T-helper 17 cell (primary cell): ENCODE measurements around the gene HEXA. TPM values are rescaled to one million over a fixed set of nuclear protein-coding genes. Genes with fewer than 3 reads are reported as not detected.
A peak's percentile ranks its signal among the peaks of the same experiment; 100 is the strongest.

ENCODE experiments used
- ATAC-seq: fragments of 150-1000 bp; cut with Tn5 transposase; 2 replicates; pipeline ENCODE4 v1.10.0; 2021; ENCODE audit warnings: mild to moderate bottlenecking, moderate library complexity
- DNase-seq, 3 donors: peaks; one replicate each; pipeline versions ENCODE4 v3.0.0 to v3.0.0-alpha.2; 2020 to 2021
- H3K9me3 ChIP-seq: one replicate; pipeline ENCODE4 v1.7.0; 2013; ENCODE audit warnings: low read length, mild to moderate bottlenecking; ENCODE audit not compliant: control insufficient read depth, poor library complexity, severe bottlenecking
- H3K27ac Mint-ChIP-seq: one replicate; pipeline ENCODE4 v1.8.0; 2022; ENCODE audit warnings: mild to moderate bottlenecking, moderate library complexity, mixed read lengths
- H3K27me3 Mint-ChIP-seq: one replicate; pipeline ENCODE4 v1.8.0; 2022; ENCODE audit warnings: mixed read lengths
- H3K36me3 Mint-ChIP-seq: one replicate; pipeline ENCODE4 v1.8.0; 2022; ENCODE audit warnings: low read depth, mixed read lengths
- H3K4me1 Mint-ChIP-seq: one replicate; pipeline ENCODE4 v1.8.0; 2022; ENCODE audit warnings: mild to moderate bottlenecking, mixed read lengths
- H3K4me3 Mint-ChIP-seq: one replicate; pipeline ENCODE4 v1.8.0; 2022; ENCODE audit warnings: mild to moderate bottlenecking, moderate library complexity, mixed read lengths
- total RNA-seq, 4 donors: library from RNA in 2 of 4; stranded (reverse) in 2 of 4; gene quantifications; one replicate each; pipeline ENCODE4 v1.2.3 and lab custom pipeline; 2022 to 2026

The HEXA gene
- total RNA-seq, 2 donors from 2014 or later = 69.9 to 87.1 TPM

DNA sequence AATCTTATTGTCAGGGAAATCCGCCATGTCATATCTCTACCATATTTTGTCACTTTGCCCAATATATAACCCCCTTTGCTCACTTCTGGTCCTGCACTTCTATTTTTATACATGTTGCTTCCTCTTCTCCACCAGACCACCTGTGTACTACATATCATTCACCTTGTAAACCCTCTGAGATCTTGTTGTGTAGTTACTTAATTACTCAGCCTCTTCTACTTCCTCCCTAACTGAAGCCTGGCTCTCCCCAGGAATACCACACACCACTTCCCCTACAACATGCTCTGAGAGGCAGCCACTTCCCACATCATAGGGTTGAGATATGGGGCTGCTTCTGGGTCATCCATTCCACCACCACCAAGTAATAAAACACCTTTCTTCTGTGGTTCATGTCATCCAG lies 10.0 kb downstream of the HEXA start:
- ATAC-seq (peak; percentile 94), DNase-seq (no peak)
- Mint-ChIP-seq H3K27ac (no peak overlapping the region), H3K36me3 (peaks cover 6% of the 10 kb centered on the region), H3K4me1 (peaks cover 26% of the 10 kb centered on the region), H3K27me3 (no peaks in the 10 kb centered on the region), H3K4me3 (peak overlapping the region; percentile 5)
- H3K9me3 ChIP-seq = no peaks in the 10 kb centered on the region

GRCh38 chr15:72361176-72361575 lies 14.6 kb downstream of the HEXA start:
- Mint-ChIP-seq H3K27ac (no peak overlapping the region), H3K4me3 (no peak overlapping the region), H3K4me1 (peaks cover 19% of the 10 kb centered on the region), H3K27me3 (no peaks in the 10 kb centered on the region), H3K36me3 (no peaks in the 10 kb centered on the region)
- DNase-seq (no peak), ATAC-seq (no peak)
- H3K9me3 ChIP-seq = no peaks in the 10 kb centered on the region

GRCh38 chr15:72358650-72359171 lies 17.1 kb downstream of the HEXA start:
- Mint-ChIP-seq H3K4me1 (peaks cover 10% of the 10 kb centered on the region), H3K36me3 (no peaks in the 10 kb centered on the region), H3K27me3 (no peaks in the 10 kb centered on the region), H3K27ac (peak overlapping the region; percentile 49), H3K4me3 (peak overlapping the region; percentile 36)
- ATAC-seq (peak; percentile 60), DNase-seq (no peak)
- no peaks in the 10 kb centered on the region for H3K9me3 ChIP-seq

- no peaks in the 10 kb centered on the region for H3K36me3 Mint-ChIP-seq
- ATAC-seq (no peak), DNase-seq (no peak)
- peak overlapping the region; percentile 49 for H3K27ac Mint-ChIP-seq
- peak overlapping the region; percentile 36 for H3K4me3 Mint-ChIP-seq
- no peaks in the 10 kb centered on the region for H3K9me3 ChIP-seq
- H3K4me1 Mint-ChIP-seq = peaks cover 10% of the 10 kb centered on the region
- no peaks in the 10 kb centered on the region for H3K27me3 Mint-ChIP-seq
These were observed 17.7 kb downstream of the HEXA start for GRCh38 chr15:72358121-72358520.

DNA sequence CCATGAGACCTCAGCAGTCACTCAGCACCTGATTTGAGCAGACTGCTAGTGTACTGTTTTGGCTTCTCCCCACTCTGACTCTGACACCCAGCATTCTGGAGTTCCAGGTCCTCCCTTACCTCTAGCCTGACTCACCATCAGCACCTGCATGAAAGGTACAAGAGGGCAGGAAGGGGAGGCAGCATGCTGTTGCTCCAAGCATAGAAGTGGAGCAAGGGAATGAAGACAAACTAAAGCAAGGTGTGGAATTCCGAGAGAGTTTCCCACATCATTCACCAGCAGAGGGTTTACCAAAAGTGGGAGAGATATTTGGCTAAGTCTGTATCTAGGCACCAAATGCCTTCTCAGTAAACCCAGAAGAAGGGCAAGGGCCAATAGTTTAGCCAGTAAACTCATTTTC lies 21.3 kb downstream of the HEXA start:
- H3K9me3 ChIP-seq = no peaks in the 10 kb centered on the region
- Mint-ChIP-seq H3K4me1 (peaks cover 10% of the 10 kb centered on the region), H3K4me3 (no peak overlapping the region), H3K36me3 (no peaks in the 10 kb centered on the region), H3K27me3 (no peaks in the 10 kb centered on the region), H3K27ac (peak overlapping the region; percentile 37)
- no peak for ATAC-seq
- no peak for DNase-seq

GRCh38 chr15:72353266-72353665 lies 22.5 kb downstream of the HEXA start:
- Mint-ChIP-seq H3K4me1 (peaks cover 2% of the 10 kb centered on the region), H3K27ac (peak overlapping the region; percentile 37), H3K4me3 (no peak overlapping the region), H3K27me3 (no peaks in the 10 kb centered on the region), H3K36me3 (peaks cover 3% of the 10 kb centered on the region)
- no peaks in the 10 kb centered on the region for H3K9me3 ChIP-seq
- DNase-seq = no peak
- ATAC-seq = no peak

DNA sequence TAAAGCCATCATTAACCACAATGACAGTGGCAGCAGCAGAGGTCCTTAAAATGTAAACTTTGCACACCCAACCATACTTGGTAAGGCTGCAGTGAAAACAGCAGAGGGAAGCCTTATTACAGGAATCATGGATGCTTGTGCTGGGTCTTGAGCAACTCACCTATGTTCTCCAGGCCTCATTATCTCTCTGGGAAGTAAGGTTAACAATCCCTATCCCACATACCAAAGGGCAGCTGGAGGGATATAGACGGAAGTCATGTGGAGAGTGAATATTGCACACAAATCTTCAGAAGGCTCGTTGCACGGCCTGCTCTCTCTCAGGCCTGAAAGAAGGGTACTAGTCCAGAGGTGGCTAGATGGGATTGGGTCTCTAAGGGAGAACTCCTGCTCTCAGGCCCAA lies 30.0 kb downstream of the HEXA start:
- no peak for ATAC-seq
- Mint-ChIP-seq H3K27me3 (no peaks in the 10 kb centered on the region), H3K4me3 (no peak overlapping the region), H3K27ac (peak overlapping the region; percentile 27), H3K36me3 (peaks cover 4% of the 10 kb centered on the region), H3K4me1 (peaks cover 2% of the 10 kb centered on the region)
- DNase-seq = no peak
- no peaks in the 10 kb centered on the region for H3K9me3 ChIP-seq

DNA sequence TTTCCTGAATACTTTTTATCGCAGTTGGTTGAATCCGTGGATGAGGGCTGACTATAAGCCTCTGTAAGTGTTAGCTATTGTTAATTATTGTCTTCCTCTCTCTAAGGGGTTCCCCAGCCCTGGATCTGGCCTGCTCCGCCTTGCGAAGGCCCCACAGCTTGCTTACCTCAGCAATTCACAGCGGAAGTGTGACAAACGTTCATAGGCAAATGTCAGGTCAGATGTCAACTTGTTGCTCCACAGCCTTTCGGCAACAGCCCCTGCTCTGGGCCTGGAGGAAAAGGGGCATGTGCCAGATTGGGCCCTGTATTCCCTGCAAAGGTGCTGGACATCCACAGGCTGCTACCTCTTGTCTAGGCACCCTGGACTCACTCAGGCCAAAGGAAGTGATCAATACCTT lies 30.5 kb downstream of the HEXA start:
- Mint-ChIP-seq H3K27me3 (no peaks in the 10 kb centered on the region), H3K27ac (no peak overlapping the region), H3K36me3 (peaks cover 4% of the 10 kb centered on the region), H3K4me3 (no peak overlapping the region), H3K4me1 (peaks cover 2% of the 10 kb centered on the region)
- H3K9me3 ChIP-seq = no peaks in the 10 kb centered on the region
- ATAC-seq = no peak
- no peak for DNase-seq

DNA sequence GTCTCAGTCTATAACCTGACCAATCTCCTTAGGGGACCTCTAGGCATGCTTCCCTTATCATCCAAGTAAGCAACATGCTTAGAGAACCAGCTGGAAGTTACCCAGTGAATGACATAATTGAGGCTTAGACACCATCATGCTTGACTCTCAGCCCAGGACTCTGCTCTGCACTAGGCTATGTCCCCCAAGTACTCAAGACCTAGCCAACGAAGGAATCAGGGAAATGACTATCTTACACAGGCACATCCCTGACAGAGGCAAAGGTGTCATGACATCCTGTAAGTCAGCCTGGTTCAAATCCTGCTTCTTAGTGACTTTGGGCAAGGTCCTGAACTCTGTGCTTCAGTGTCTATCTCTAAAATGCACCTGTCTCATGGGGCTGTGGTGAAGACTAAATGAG lies 31.2 kb downstream of the HEXA start:
- no peak for ATAC-seq
- DNase-seq = no peak
- no peak overlapping the region for H3K27ac Mint-ChIP-seq
- H3K27me3 Mint-ChIP-seq = no peaks in the 10 kb centered on the region
- no peak overlapping the region for H3K4me3 Mint-ChIP-seq
- H3K9me3 ChIP-seq = no peaks in the 10 kb centered on the region
- H3K4me1 Mint-ChIP-seq = peaks cover 2% of the 10 kb centered on the region
- H3K36me3 Mint-ChIP-seq = peaks cover 6% of the 10 kb centered on the region

GRCh38 chr15:72342385-72342784 lies 33.4 kb downstream of the HEXA start:
- no peaks in the 10 kb centered on the region for H3K4me1 Mint-ChIP-seq
- ATAC-seq = peak; percentile 58
- peaks cover 14% of the 10 kb centered on the region for H3K36me3 Mint-ChIP-seq
- H3K27ac Mint-ChIP-seq = no peak overlapping the region
- H3K9me3 ChIP-seq = no peaks in the 10 kb centered on the region
- no peak overlapping the region for H3K4me3 Mint-ChIP-seq
- no peak for DNase-seq
- no peaks in the 10 kb centered on the region for H3K27me3 Mint-ChIP-seq

DNA sequence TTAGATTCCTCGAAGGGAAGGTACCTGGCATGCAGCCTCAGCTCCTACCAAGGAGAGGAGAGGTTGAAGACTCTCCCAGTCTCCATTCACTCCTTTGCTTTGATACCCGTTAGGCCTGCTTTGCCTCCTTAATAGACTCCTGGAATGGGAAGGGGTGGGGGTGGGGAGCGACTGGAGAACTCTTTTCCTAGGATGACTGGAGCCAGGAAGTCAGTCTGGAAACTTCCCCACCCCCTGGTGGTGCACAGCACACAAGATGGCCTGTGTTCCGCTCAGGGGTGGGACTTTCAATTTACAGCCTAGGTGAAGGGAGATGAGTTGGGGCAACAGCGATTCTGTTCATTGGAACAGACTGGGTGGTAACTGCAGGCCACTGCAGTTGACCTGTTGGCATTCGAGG lies 34.5 kb downstream of the HEXA start:
- H3K27me3 Mint-ChIP-seq = no peaks in the 10 kb centered on the region
- no peak for DNase-seq
- H3K36me3 Mint-ChIP-seq = peaks cover 15% of the 10 kb centered on the region
- no peak overlapping the region for H3K4me3 Mint-ChIP-seq
- no peak overlapping the region for H3K27ac Mint-ChIP-seq
- H3K9me3 ChIP-seq = no peaks in the 10 kb centered on the region
- no peaks in the 10 kb centered on the region for H3K4me1 Mint-ChIP-seq
- no peak for ATAC-seq

GRCh38 chr15:72340366-72340765 lies 35.4 kb downstream of the HEXA start:
- ATAC-seq (no peak), DNase-seq (no peak)
- no peaks in the 10 kb centered on the region for H3K4me1 Mint-ChIP-seq
- no peak overlapping the region for H3K27ac Mint-ChIP-seq
- no peaks in the 10 kb centered on the region for H3K27me3 Mint-ChIP-seq
- H3K4me3 Mint-ChIP-seq = no peak overlapping the region
- H3K36me3 Mint-ChIP-seq = peaks cover 13% of the 10 kb centered on the region
- no peaks in the 10 kb centered on the region for H3K9me3 ChIP-seq

DNA sequence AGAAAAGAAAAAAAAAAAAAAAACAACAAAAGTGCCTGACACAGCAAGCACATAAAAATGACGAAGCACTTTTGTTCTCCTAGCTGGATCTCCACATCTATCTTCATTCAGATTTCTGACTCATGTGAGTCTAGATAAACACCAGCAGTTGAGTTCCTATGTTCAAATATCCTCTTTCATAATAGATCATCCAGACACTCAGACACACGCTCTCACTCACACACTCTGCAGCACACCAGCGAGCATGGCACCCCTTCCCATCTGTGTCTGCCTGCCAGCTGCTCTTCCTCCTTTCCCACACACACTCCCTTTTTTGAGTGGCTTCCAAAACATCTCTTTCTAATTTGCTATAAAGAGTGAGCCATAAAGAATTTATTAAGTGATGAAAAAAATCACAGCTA lies 36.0 kb downstream of the HEXA start:
- no peaks in the 10 kb centered on the region for H3K27me3 Mint-ChIP-seq
- DNase-seq = no peak
- H3K4me1 Mint-ChIP-seq = no peaks in the 10 kb centered on the region
- no peak for ATAC-seq
- no peak overlapping the region for H3K27ac Mint-ChIP-seq
- no peaks in the 10 kb centered on the region for H3K9me3 ChIP-seq
- peaks cover 13% of the 10 kb centered on the region for H3K36me3 Mint-ChIP-seq
- no peak overlapping the region for H3K4me3 Mint-ChIP-seq

DNA sequence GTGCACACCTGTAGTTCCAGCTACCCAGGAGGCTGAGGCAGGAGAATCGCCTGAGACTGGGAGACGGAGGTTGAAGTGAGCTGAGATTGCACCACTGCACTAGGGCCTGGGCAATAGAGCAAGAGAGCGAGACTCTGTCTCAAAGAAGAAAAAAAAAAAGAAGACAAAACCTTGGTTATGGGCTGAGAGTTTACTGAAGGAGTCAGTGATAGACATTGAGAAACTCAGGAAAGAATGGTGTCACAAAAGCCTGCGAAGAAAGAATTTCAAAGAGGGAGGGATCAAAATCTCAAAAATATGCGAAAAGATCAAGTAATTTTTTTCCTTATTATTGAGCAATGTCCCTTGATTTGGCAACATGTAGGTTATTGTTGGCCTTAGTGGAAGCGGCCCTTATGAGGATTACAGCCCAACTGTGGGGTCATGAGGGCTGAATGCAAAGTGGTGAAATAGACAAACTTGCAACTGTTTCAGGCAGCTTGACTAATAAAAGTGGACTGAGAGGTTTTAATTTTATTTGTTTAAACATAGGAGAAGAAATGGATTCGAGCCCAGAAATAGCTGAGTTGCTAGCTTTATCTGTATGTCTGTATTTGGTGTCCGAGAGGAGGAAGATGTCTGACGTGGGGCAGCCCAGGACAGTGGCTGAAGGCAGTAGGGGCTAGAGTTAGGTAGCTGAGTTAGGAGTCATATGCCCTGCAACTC lies 37.0 kb downstream of the HEXA start:
- H3K4me1 Mint-ChIP-seq = no peaks in the 10 kb centered on the region
- H3K27ac Mint-ChIP-seq = peak overlapping the region; percentile 8
- H3K9me3 ChIP-seq = no peaks in the 10 kb centered on the region
- no peak for DNase-seq
- no peaks in the 10 kb centered on the region for H3K27me3 Mint-ChIP-seq
- H3K4me3 Mint-ChIP-seq = peak overlapping the region; percentile 64
- no peak for ATAC-seq
- H3K36me3 Mint-ChIP-seq = peaks cover 15% of the 10 kb centered on the region
